ENCODE measurements around the gene PSME4. TPM values are rescaled to one million over a fixed set of nuclear protein-coding genes. Genes with fewer than 3 reads are reported as not detected.
"Not testable (repeated sequence)": the region's sequence is repeated elsewhere in the genome, so short reads cannot be mapped to it uniquely, and the experiment has no call there.

Gene PSME4
- total RNA-seq, 2 donors from 2014 or later = 50.1 to 56.0 TPM

DNA sequence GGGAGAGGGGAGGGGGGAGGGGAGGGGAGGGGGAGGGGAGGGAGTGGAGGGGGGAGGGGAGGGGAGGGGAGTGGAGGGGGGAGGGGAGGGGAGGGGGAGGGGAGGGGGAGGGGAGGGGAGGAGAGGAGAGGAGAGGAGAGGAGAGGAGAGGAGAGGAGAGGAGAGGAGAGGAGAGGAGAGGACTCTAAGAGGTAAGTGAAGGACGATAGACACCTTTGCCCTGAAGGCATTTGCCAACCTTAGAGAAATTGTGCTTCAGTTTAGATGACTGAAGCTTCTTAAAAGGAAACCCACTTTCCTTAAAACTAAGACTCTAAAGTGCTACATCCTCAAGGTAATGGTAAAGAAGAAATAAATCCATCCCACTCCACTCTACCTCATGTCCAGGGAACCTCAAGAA lies 130.2 kb downstream of the PSME4 start:
- no peak overlapping the region for H3K4me3 ChIP-seq
- no peak for ATAC-seq (ENCODE audit: insufficient number of reproducible peaks, low FRiP score, low read depth)
- no peaks in the 10 kb centered on the region for H3K9me3 ChIP-seq
- TF ChIP-seq, protein P1, sequence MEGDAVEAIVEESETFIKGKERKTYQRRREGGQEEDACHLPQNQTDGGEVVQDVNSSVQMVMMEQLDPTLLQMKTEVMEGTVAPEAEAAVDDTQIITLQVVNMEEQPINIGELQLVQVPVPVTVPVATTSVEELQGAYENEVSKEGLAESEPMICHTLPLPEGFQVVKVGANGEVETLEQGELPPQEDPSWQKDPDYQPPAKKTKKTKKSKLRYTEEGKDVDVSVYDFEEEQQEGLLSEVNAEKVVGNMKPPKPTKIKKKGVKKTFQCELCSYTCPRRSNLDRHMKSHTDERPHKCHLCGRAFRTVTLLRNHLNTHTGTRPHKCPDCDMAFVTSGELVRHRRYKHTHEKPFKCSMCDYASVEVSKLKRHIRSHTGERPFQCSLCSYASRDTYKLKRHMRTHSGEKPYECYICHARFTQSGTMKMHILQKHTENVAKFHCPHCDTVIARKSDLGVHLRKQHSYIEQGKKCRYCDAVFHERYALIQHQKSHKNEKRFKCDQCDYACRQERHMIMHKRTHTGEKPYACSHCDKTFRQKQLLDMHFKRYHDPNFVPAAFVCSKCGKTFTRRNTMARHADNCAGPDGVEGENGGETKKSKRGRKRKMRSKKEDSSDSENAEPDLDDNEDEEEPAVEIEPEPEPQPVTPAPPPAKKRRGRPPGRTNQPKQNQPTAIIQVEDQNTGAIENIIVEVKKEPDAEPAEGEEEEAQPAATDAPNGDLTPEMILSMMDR (IDR thresholded peaks at IDR 0.05) = no peak
- no peak for DNase-seq (ENCODE audit: low spot score)
- no peaks in the 10 kb centered on the region for H3K36me3 ChIP-seq
- no peaks in the 10 kb centered on the region for H3K27me3 ChIP-seq (replicated peaks; ENCODE audit: insufficient read depth)
- no peak overlapping the region for H3K27ac ChIP-seq
- no peaks in the 10 kb centered on the region for H3K4me1 ChIP-seq (ENCODE audit: control insufficient read depth in 1 of 2, low read depth in 2 of 2)

DNA sequence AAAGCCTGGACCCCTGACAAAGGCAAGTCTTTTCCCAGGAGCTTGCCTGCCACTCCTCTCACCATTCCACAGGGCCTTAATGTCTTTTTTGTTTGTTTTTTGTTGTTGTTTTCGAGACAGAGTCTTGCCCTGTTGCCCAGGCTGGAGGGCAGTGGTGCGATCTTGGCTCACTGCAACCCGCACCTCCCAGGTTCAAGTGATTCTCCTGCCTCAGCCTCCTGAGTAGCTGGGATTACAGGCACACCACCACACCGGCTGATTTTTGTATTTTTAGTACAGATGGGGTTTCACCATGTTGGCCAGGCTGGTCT lies 140.9 kb downstream of the PSME4 start:
- not testable (repeated sequence) for H3K4me3 ChIP-seq; H3K9me3 ChIP-seq; H3K27me3 ChIP-seq (replicated peaks; ENCODE audit: insufficient read depth); DNase-seq (ENCODE audit: low spot score); H3K27ac ChIP-seq; H3K4me1 ChIP-seq (ENCODE audit: control insufficient read depth in 1 of 2, low read depth in 2 of 2); ATAC-seq (ENCODE audit: insufficient number of reproducible peaks, low FRiP score, low read depth); H3K36me3 ChIP-seq

DNA sequence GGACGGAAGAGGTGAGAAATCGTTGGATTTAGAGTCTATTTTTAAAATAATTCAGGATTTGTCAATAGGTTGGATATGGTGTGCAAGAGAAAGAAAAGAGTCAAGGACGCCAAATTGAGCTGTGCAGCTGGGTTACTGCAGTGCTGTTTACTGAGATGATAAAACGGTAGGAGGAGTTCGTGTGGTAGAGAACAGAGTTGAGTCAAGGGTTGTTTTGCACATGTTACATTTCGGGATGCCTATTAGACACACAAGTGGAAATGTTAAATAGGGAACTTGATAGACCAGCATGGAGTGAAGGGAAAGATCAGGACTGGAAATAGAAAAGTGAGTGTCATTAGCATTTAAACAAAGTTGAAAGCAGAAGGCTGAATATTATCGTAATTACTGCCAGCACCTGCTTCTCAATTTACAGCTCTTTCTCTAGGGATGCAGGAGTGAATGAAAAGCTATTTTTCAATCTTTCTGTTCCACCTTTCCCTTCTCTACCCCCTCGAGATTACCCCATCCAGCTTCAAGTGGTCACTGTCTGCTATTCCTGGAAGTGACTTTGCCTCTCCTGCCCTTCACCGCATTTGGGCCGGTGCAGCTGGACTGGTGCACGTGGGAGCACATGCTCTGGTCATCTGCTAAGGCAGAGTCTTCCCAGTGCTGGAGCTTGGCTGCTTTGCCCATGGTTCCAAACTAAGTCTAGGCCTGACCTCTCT lies 141.4 kb downstream of the PSME4 start:
- Histone ChIP-seq H3K9me3 (peaks cover 5% of the 10 kb centered on the region), H3K4me1 (ENCODE audit: control insufficient read depth in 1 of 2, low read depth in 2 of 2) (no peaks in the 10 kb centered on the region), H3K27me3 (replicated peaks; ENCODE audit: insufficient read depth) (no peaks in the 10 kb centered on the region), H3K4me3 (no peak overlapping the region), H3K36me3 (no peaks in the 10 kb centered on the region), H3K27ac (no peak overlapping the region)
- ATAC-seq (ENCODE audit: insufficient number of reproducible peaks, low FRiP score, low read depth) (no peak), DNase-seq (ENCODE audit: low spot score) (no peak)
- TF ChIP-seq, protein P1 (IDR thresholded peaks at IDR 0.05) = no peak

DNA sequence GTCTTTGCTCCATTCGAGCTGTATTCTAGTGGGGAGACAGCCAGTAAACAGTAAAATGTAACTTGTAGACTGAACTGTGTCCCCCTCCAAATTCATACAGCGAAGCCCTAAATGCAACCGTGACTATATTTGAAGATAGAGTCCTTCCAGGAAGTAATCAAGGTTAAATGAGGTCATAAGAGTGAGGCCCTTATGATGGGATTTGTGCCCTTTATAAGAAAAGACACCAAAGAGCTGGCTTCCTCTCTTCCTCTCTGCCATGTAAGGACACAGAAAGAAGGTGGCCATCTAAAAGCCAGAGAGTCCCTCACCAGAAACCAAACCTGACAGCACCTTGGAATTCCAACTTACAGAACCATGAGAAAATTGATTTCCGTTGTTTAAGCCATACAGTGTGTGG lies 142.5 kb downstream of the PSME4 start:
- TF ChIP-seq, protein P1 (IDR thresholded peaks at IDR 0.05) = no peak
- peaks cover 5% of the 10 kb centered on the region for H3K9me3 ChIP-seq
- no peaks in the 10 kb centered on the region for H3K27me3 ChIP-seq (replicated peaks; ENCODE audit: insufficient read depth)
- no peak overlapping the region for H3K27ac ChIP-seq
- no peaks in the 10 kb centered on the region for H3K36me3 ChIP-seq
- no peak overlapping the region for H3K4me3 ChIP-seq
- no peak for DNase-seq (ENCODE audit: low spot score)
- no peak for ATAC-seq (ENCODE audit: insufficient number of reproducible peaks, low FRiP score, low read depth)
- no peaks in the 10 kb centered on the region for H3K4me1 ChIP-seq (ENCODE audit: control insufficient read depth in 1 of 2, low read depth in 2 of 2)

DNA sequence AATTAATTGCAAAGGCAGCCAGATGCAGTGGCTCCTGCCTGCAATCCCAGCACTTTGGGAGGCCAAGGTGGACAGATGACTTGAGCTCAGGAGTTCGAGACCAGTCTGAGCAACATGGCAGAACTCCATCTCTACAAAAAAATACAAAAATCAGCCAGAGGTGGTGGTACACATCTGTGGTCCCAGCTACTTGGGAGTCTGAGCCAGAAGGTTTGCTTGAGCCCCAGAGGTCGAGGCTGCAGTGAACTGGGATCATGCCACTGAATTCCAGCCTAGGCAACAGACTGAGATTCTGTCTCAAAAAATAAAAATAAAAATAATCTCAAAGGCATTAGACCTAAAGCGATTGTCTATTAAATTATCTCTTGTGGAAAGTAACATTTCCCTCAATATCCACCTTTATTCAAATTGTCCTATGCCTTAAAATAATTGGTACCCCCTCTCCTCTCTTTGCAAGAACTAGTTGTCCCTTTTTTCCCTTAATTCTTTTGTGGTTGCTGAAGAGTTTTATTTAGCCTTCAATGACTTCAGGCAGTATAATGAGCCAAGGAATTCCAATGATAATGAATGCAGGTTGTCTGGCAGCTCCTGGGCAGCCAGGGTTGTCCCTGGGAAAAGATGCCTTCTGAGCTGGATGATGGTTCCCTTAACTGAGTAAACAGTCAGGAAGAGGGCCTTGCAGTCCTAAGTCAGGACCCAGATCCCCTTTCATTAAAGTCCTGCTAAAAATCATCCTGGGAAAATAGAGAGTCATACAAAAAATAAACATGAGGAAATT lies 143.2 kb downstream of the PSME4 start:
- Histone ChIP-seq H3K4me3 (no peak overlapping the region), H3K27me3 (replicated peaks; ENCODE audit: insufficient read depth) (no peaks in the 10 kb centered on the region), H3K36me3 (no peaks in the 10 kb centered on the region), H3K4me1 (ENCODE audit: control insufficient read depth in 1 of 2, low read depth in 2 of 2) (no peaks in the 10 kb centered on the region), H3K9me3 (peaks cover 5% of the 10 kb centered on the region), H3K27ac (no peak overlapping the region)
- TF ChIP-seq, protein P1 (IDR thresholded peaks at IDR 0.05) = no peak
- ATAC-seq (ENCODE audit: insufficient number of reproducible peaks, low FRiP score, low read depth) (no peak), DNase-seq (ENCODE audit: low spot score) (no peak)

All from thoracic aorta (tissue), 2 donors.